Sciatic nerve (tissue), 2 donors: ENCODE data around the gene LRRC8E. TPM values are rescaled to one million over a fixed set of nuclear protein-coding genes. Genes with fewer than 3 reads are reported as not detected.

ENCODE experiments used
- ATAC-seq: fragments of 200-7000 bp; cut with Tn5 transposase; one replicate; pipeline ENCODE4 v1.9.1; 2020; ENCODE audit warnings: mild to moderate bottlenecking, moderate library complexity
- DNase-seq: peaks from one replicate; pipeline ENCODE4 v3.0.0-alpha.2; 2020; ENCODE audit warnings: low spot score
- intact Hi-C: fragments of 100-400 bp; cut with DNase I; formaldehyde crosslinking; loops from one replicate; pipeline ENCODE4 v1.14.2; 2022
- total RNA-seq: library from RNA; stranded (reverse); fragmentation: NEBNext Ultra II Directional; extraction: Animal tissue kit (Norgen Biotek cat#: 25700); gene quantifications from one replicate; pipeline ENCODE4 v1.2.1, GENCODE V29; 2021
- donor health status: DM: no; HTN: no; CAD: no.
- donor health status: DM: no; HTN: no; CAD: no.

Gene LRRC8E
- total RNA-seq, 1 donor from 2014 or later: 0.09 TPM

DNA sequence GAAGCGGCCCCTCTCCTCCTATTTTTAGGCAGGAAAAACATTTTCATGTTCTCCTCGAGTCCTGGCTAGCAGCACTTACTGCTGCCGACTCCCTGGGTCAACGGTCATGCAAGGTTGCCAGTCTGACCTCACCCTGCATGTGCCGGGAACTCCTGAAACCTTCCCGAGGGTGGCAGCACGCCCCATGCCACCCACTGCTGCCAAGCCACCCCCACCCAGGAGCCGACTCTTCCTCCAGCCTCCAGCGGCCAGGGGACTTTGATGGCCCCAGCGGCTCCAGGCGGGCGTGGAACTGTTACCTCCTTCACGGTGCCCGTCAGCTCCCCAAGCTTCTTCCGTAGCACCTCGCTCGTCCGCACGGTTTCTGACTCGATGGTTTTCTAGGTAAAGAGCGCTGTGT lies 46.5 kb downstream of the LRRC8E start:
- DNase-seq (no peak), ATAC-seq (no peak)
- intact Hi-C loops: no loop called here

DNA sequence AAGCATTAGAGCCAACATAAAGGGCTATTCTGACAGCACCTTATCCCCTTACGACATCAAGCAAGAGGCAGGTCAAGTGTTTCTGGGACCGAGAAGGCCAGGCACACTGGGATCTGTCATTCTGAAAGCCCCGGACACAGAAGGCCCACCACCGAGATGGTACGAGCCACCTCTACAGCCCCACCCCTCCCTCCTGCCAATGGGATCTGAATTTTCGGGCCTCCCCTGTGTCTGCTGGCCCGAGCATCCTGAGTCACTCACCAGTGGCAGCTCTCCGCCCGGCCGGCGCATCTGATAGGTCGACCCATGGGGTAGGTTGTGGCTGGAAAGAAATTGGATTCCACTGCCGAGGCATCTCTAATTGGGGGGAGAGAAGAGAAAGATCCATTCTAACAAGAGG lies 52.5 kb downstream of the LRRC8E start:
- intact Hi-C loops: no loop called here
- no peak for ATAC-seq

DNA sequence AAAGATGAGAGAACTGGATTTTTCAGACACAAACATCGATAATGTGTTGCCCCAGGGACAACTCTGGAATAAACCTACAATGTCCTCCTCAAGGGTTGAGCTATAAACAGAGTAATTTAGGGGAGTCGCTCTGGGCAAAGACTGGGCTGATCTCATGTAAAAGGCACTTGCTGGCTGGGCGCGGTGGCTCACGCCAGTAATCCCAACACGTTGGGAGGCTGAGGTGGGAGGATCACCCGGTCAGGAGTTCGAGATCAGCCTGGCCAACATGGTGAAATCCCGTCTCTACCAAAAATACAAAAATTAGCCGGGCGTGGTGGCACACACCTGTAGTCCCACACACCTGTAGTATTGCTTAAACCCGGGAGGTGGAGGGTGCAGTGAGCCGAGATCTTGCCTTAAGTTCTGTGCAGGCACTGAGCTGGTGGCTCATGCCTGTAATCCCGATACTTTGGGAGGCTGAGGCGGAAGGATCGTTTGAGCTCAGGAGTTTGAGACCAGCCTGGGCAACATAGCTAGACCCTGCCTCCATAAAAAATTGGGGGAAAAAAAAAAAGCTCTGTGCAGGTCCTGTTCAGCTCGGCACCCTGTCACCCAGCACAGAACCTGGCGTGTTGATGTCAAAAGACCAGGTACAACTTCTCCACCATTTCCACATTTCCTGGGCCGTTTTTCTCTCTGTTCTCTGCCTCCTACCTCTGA lies 53.7 kb downstream of the LRRC8E start:
- ATAC-seq: no peak
- intact Hi-C loops: no loop called here

More for the DNA sequence above, 52.5 kb downstream of the LRRC8E start:
- DNase-seq: no peak

DNA sequence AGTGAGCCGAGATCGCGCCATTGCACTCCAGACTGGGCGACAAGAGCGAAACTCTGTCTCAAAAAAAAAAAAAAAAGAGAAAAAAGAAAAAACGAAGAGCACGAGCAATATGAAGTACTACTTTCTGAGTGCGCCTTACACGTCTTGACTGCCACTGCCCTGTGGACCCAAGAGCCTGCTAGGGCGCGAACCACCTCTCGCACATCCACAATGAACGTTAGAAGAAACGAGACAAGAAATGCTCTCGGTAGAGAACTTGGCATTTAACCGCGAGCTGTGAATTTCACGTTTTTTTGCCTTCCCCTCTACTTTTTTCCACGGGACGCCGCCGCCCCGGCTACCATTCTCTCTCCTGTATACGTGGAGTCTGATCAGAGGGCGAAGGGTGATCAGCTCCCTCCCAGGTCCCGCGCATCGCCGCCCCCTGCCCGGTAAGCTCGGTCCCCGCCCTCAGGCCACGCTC lies 54.7 kb downstream of the LRRC8E start:
- DNase-seq (no peak), ATAC-seq (no peak)
- intact Hi-C loops: no loop called here

More for the DNA sequence above, 53.7 kb downstream of the LRRC8E start:
- no peak for DNase-seq

DNA sequence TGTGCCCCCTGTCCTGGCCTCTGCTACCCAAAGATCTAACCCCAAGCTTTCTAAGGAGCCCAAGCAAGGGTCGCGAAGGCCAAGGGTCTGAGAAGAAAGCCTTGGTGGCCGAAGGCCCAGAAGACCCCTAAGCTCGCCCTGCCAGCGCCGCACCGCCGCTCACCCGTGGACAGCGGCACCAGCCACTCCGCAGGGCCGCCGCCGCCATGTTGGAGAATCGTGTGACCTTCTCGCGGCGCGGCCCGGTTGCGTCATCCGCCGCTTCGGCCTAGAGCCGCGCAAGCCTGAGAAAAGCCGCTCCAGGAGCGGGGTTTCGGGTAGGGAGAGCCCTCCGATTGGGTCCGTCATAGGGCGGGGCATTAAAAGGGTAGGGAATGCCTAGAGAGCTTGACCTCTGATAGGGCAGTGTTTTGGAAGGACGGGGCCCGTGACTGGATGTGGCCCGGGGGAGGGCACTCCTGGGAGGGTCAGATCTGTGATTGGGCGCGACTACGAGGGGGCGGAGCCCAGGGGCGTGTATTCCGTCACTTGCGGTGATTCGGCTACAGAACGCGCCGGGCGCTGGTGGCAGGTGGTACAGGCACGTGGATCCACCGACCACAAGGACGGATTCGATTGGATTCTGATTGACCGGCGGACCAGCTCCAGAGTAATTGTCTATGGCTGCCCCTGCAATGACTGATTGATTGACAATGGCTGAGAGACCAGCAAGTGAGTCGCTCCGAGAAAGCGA lies 55.3 kb downstream of the LRRC8E start, which contains the start of gene TIMM44:
TIMM44 (minus strand) TSS at position 223 of the 733 bp plus-strand sequence; CDS start at position 208, 15 bp downstream.
- DNase-seq (peak; percentile 99), ATAC-seq (peak; percentile 99)
- intact Hi-C loops: no loop called here

DNA sequence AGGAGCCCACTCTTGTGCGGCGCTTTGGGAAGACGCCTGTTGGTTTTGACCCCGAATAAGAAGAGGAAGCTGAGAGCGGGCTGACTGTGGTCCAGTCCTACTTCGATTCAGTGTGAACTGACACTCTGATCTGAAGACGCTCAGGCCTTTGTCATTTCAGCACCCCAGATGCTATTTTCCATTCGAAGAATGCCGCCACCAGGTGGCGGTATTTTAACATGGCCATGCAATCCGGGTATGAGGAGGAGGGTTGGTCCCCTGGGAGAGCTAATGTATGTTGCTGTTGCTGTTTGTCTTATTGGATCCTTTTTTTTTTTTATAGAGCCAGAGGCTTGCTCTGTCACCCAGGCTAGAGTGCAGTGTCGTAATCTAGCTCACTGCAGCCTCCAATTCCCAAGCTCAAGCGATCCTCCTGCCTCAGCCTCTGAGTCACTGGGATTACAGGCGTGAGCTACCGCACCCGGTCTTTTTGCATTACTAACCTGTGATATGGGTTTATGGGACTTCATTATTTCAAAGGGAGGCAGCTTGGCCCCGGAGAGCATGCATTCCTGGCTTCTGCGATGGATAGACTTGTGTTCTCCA lies 56.0 kb downstream of the LRRC8E start:
- intact Hi-C loops: no loop called here
- ATAC-seq (peak; percentile 75), DNase-seq (peak; percentile 92)

DNA sequence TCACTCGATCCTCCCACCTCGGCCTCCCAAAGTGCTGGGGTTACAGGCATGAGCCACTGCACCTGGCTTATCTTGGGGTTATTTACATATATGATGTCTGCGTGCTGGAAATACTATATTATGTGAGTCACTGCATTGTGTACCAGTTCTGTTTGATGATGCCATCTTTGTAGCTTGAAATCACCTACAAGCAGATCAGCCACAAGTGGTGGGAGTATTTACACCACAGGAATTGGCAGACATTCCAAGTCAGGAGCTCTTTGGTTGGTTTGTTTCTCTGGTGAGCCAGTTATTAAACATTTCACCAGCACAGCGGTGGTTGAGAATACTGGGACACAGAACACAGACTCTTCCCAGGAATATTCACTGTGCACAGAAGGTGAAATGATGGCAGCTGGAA lies 59.6 kb downstream of the LRRC8E start:
- DNase-seq (no peak), ATAC-seq (no peak)
- intact Hi-C loops: no loop called here

Other genes starting within 250 kb of the LRRC8E start
- gene RETN, start 219.5 kb upstream of the LRRC8E start, total RNA-seq: 1.1 TPM
- gene MCEMP1, start 211.4 kb upstream of the LRRC8E start, total RNA-seq: 2.6 TPM
- gene TRAPPC5, start 207.7 kb upstream of the LRRC8E start, total RNA-seq: 58.0 TPM
- 3.7 TPM for gene FCER2, start 186.4 kb upstream of the LRRC8E start, total RNA-seq
- 2.8 TPM for gene CLEC4G, start 156.4 kb upstream of the LRRC8E start, total RNA-seq
- 20.1 TPM for gene CD209, start 141.0 kb upstream of the LRRC8E start, total RNA-seq
- gene CLEC4M, start 125.3 kb upstream of the LRRC8E start, total RNA-seq: not detected
- gene EVI5L, start 58.3 kb upstream of the LRRC8E start, total RNA-seq: 14.2 TPM
- 0.09 TPM for gene PRR36, start 14.1 kb upstream of the LRRC8E start, total RNA-seq
- 34.0 TPM for gene MAP2K7, start 15.4 kb downstream of the LRRC8E start, total RNA-seq
- gene TGFBR3L, start 26.3 kb downstream of the LRRC8E start, total RNA-seq: not detected
- 14.9 TPM for gene SNAPC2, start 31.8 kb downstream of the LRRC8E start, total RNA-seq
- 1.5 TPM for gene CTXN1, start 37.6 kb downstream of the LRRC8E start, total RNA-seq
- gene TIMM44, start 55.2 kb downstream of the LRRC8E start, total RNA-seq: 49.6 TPM
- 49.7 TPM for gene ELAVL1, start 117.1 kb downstream of the LRRC8E start, total RNA-seq
- not detected for gene CCL25, start 164.2 kb downstream of the LRRC8E start, total RNA-seq